HG03039 (cell line): Measurements from ENCODE around the gene CERCAM.
A peak's percentile ranks its signal among the peaks of the same experiment; 100 is the strongest.

Experiments
- ATAC-seq: cut with Tn5 transposase; IDR thresholded peaks from one replicate; pipeline ENCODE4 v1.9.1; 2021; ENCODE audit warnings: mild to moderate bottlenecking, moderate library complexity; ENCODE audit not compliant: unreplicated experiment

CERCAM gene

GRCh38 chr9:128420651-128421481, at the start of gene CERCAM:
Gene CERCAM, plus strand, starts transcription at chr9:128420857. Its CDS starts 21 bp downstream, at chr9:128420878.
- ATAC-seq: peak; percentile 63

GRCh38 chr9:128371630-128372117, 49.0 kb upstream of the CERCAM start:
- ATAC-seq: no peak

- ATAC-seq: no peak
Measured at GRCh38 chr9:128372188-128372641, 48.4 kb upstream of the CERCAM start.

GRCh38 chr9:128372784-128373183, 47.9 kb upstream of the CERCAM start:
- ATAC-seq: no peak

GRCh38 chr9:128374221-128374675, 46.4 kb upstream of the CERCAM start:
- ATAC-seq: no peak

- ATAC-seq: no peak
Measured at GRCh38 chr9:128375865-128376264, 44.8 kb upstream of the CERCAM start.

GRCh38 chr9:128382261-128382660, 38.4 kb upstream of the CERCAM start:
- ATAC-seq: no peak

GRCh38 chr9:128383007-128383753, 37.5 kb upstream of the CERCAM start:
- ATAC-seq: no peak

- ATAC-seq: no peak
Measured at GRCh38 chr9:128383791-128384190, 36.9 kb upstream of the CERCAM start.

- ATAC-seq: no peak
Measured at GRCh38 chr9:128384801-128385495, 35.7 kb upstream of the CERCAM start.

GRCh38 chr9:128385496-128386460, 34.9 kb upstream of the CERCAM start:
- no peak for ATAC-seq

- no peak for ATAC-seq
Measured at GRCh38 chr9:128388150-128388549, 32.5 kb upstream of the CERCAM start.

GRCh38 chr9:128389395-128390149, 31.1 kb upstream of the CERCAM start:
- ATAC-seq: no peak

GRCh38 chr9:128390150-128390812, 30.4 kb upstream of the CERCAM start:
- ATAC-seq: no peak

GRCh38 chr9:128390813-128391711, 29.6 kb upstream of the CERCAM start:
- ATAC-seq: no peak

GRCh38 chr9:128391956-128392301, 28.7 kb upstream of the CERCAM start:
- no peak for ATAC-seq

- no peak for ATAC-seq
Measured at GRCh38 chr9:128392302-128393144, 28.1 kb upstream of the CERCAM start.
